OCI-LY7 (cell line): ENCODE data around the gene TMPRSS2. TPM values are rescaled to one million over a fixed set of nuclear protein-coding genes. Genes with fewer than 3 reads are reported as not detected.
"Not testable (repeated sequence)": the region's sequence is repeated elsewhere in the genome, so short reads cannot be mapped to it uniquely, and the experiment has no call there.

Experiments used
- BruUV-seq: library from RNA; stranded (reverse); fragments of 400-500 nt; replicated peaks from 2 replicates; lab custom pipeline; 2021; lab: Mats Ljungman, UMichigan
- CTCF ChIA-PET: fragments of 300-600 bp; sonication (Branson Sonifier 250); formaldehyde crosslinking; loops from one replicate; lab custom pipeline; 2022; ENCODE audit warnings: antibody characterized with exemption; ENCODE audit not compliant: unreplicated experiment; lab: Charles Lee
- POLR2A ChIA-PET: fragments of 300-600 bp; sonication (Branson Sonifier 250); formaldehyde crosslinking; loops from one replicate; lab custom pipeline; 2022; ENCODE audit warnings: antibody characterized with exemption; lab: Charles Lee
- DNase-seq: peaks from one replicate; pipeline ENCODE4 v3.0.0-alpha.2; 2015; ENCODE audit warnings: low spot score
- H2AFZ ChIP-seq: fragments of 200-600 bp; sonication (generic), shearing (Covaris generic); 2 replicates; pipeline ENCODE4 v1.6.1; 2014; ENCODE audit warnings: mild to moderate bottlenecking, antibody characterized with exemption, low read length, moderate library complexity
- H3K27ac ChIP-seq: fragments of 200-600 bp; sonication (generic); 2 replicates; pipeline ENCODE4 v1.5.1; 2014; ENCODE audit warnings: mixed run types, low read depth, mild to moderate bottlenecking, moderate library complexity, low read length, inconsistent platforms; ENCODE audit not compliant: poor library complexity, severe bottlenecking
- H3K36me3 ChIP-seq: fragments of 200-600 bp; sonication (generic); 2 replicates; pipeline ENCODE4 v1.6.1; 2014; ENCODE audit warnings: mild to moderate bottlenecking, antibody characterized with exemption, low read length, moderate library complexity, mixed read lengths; ENCODE audit not compliant: insufficient read depth
- H3K4me1 ChIP-seq: fragments of 200-600 bp; sonication (generic); 2 replicates; pipeline ENCODE4 v1.5.1; 2014; ENCODE audit warnings: mild to moderate bottlenecking, low read length; ENCODE audit not compliant: insufficient read depth, poor library complexity, severe bottlenecking
- H3K4me2 ChIP-seq: fragments of 200-600 bp; sonication (generic); 2 replicates; pipeline ENCODE4 v1.6.1; 2014; ENCODE audit warnings: mild to moderate bottlenecking, low read length
- H3K4me3 ChIP-seq: fragments of 200-600 bp; sonication (generic); 2 replicates; pipeline ENCODE4 v1.5.1; 2014; ENCODE audit warnings: mild to moderate bottlenecking, low read depth, low read length; ENCODE audit not compliant: poor library complexity, severe bottlenecking
- H3K79me2 ChIP-seq: fragments of 200-600 bp; sonication (generic); 2 replicates; pipeline ENCODE4 v1.6.1; 2016; ENCODE audit warnings: low read depth, mild to moderate bottlenecking, low read length, moderate library complexity, mixed read lengths; ENCODE audit not compliant: insufficient read depth
- H3K9me2 ChIP-seq: fragments of 200-600 bp; sonication (generic); 2 replicates; pipeline ENCODE4 v1.6.1; 2016; ENCODE audit warnings: mild to moderate bottlenecking, low read length, mixed read lengths; ENCODE audit not compliant: insufficient read depth
- H3K9me3 ChIP-seq: fragments of 200-600 bp; sonication (generic); 2 replicates; pipeline ENCODE4 v1.6.1; 2014; ENCODE audit warnings: mild to moderate bottlenecking, mixed run types, low read length, mixed read lengths
- H4K20me1 ChIP-seq: fragments of 200-600 bp; sonication (generic); 2 replicates; pipeline ENCODE4 v1.6.1; 2014; ENCODE audit warnings: mild to moderate bottlenecking, antibody characterized with exemption, low read length, moderate library complexity, mixed read lengths; ENCODE audit not compliant: insufficient read depth
- CTCF ChIP-seq: fragments of 200-600 bp; sonication (generic); conservative IDR thresholded peaks from 2 replicates; pipeline ENCODE4 v1.5.1; 2014; ENCODE audit warnings: mild to moderate bottlenecking, antibody characterized with exemption, low read length, moderate library complexity, mixed read lengths
- EZH2phosphoT487 ChIP-seq: fragments of 200-600 bp; sonication (generic); IDR thresholded peaks from 2 replicates; pipeline ENCODE4 v1.6.1; 2018; ENCODE audit warnings: low read depth, borderline replicate concordance, mild to moderate bottlenecking, mixed run types, antibody characterized with exemption, low read length, moderate library complexity, mixed read lengths
- intact Hi-C: fragments of 100-400 bp; cut with micrococcal nuclease; formaldehyde crosslinking; loops from one replicate; pipeline ENCODE4 v1.10.0; 2022; ENCODE audit not compliant: unreplicated experiment
- total RNA-seq, 2 experiments: library from RNA; depleted of rRNA in 1 of 2; stranded (reverse); fragments of >200 nt in 1 of 2; shearing (Covaris generic) in 1 of 2; gene quantifications; 2 replicates each; pipeline ENCODE4 v1.2.3, GENCODE V29; 2014 to 2022

The TMPRSS2 gene
- total RNA-seq, 2 experiments from 2014 or later, result 0.09 TPM; not detected in 1

GRCh38 chr21:41425588-41425953 is 82.4 kb downstream of the TMPRSS2 start:
- H3K9me3 ChIP-seq, result no peaks in the 10 kb centered on the region
- CTCF ChIA-PET, result no interaction called here
- intact Hi-C loops, result loop anchor here (5.0 to 10.0 kb wide), 2 partner anchors 103 to 639 kb away; no protein-coding TSS in a partner anchor
- peaks cover 63% of the 10 kb centered on the region for H3K4me1 ChIP-seq
- peak overlapping the region; percentile 81 for H3K4me2 ChIP-seq
- peak overlapping the region; percentile 13; the same call in 1 of the 2 replicates for H2AFZ ChIP-seq
- DNase-seq, result no peak
- H3K27ac ChIP-seq, result no peak overlapping the region
- peak overlapping the region; percentile 67 for H3K4me3 ChIP-seq
- no peaks in the 10 kb centered on the region for H3K36me3 ChIP-seq
- no peaks in the 10 kb centered on the region for H3K79me2 ChIP-seq
- POLR2A ChIA-PET, result no interaction called here
- no peaks in the 10 kb centered on the region for H4K20me1 ChIP-seq
- no TSS peak for BruUV-seq
- H3K9me2 ChIP-seq, result no peaks in the 10 kb centered on the region
- TF ChIP-seq EZH2phosphoT487 (no peak), CTCF (no peak)

- peaks cover 61% of the 10 kb centered on the region for H3K4me1 ChIP-seq
- not testable (repeated sequence) for H3K27ac ChIP-seq, DNase-seq, H3K9me3 ChIP-seq, BruUV-seq, H3K36me3 ChIP-seq, H3K9me2 ChIP-seq, H3K4me3 ChIP-seq, H4K20me1 ChIP-seq, H3K79me2 ChIP-seq, H3K4me2 ChIP-seq, H2AFZ ChIP-seq
- POLR2A ChIA-PET, result interaction anchor here (0.5 to 1.3 kb wide), 6 partner anchors 9 to 815 kb away, joined by 3 to 4 read pairs (median 3); no protein-coding TSS in a partner anchor
- intact Hi-C loops, result loop anchor here (10.0 kb wide), 1 partner anchor 642 kb away; no protein-coding TSS in a partner anchor
- CTCF ChIA-PET, result interaction anchor here (1.1 to 1.9 kb wide), 3 partner anchors 8 to 112 kb away, joined by 3 to 4 read pairs (median 3); no protein-coding TSS in a partner anchor
Observed at GRCh38 chr21:41423305-41423636, 84.7 kb downstream of the TMPRSS2 start.

GRCh38 chr21:41422546-41423304 is 85.2 kb downstream of the TMPRSS2 start:
- DNase-seq, result no peak
- Histone ChIP-seq H3K4me2 (no peak overlapping the region), H3K9me3 (no peaks in the 10 kb centered on the region), H3K4me3 (no peak overlapping the region), H3K27ac (no peak overlapping the region), H4K20me1 (no peaks in the 10 kb centered on the region), H3K9me2 (no peaks in the 10 kb centered on the region), H3K79me2 (no peaks in the 10 kb centered on the region), H3K36me3 (no peaks in the 10 kb centered on the region; the same call in 1 of the 2 replicates), H2AFZ (no peak overlapping the region), H3K4me1 (peaks cover 56% of the 10 kb centered on the region)
- ChIA-PET CTCF (interaction anchor here (1.1 to 1.9 kb wide), 3 partner anchors 9 to 112 kb away, joined by 3 to 4 read pairs (median 3); no protein-coding TSS in a partner anchor), POLR2A (interaction anchor here (0.5 to 1.3 kb wide), 4 partner anchors 55 to 309 kb away, joined by 3 to 4 read pairs (median 3); no protein-coding TSS in a partner anchor)
- no TSS peak for BruUV-seq
- intact Hi-C loops, result loop anchor here (10.0 kb wide), 1 partner anchor 642 kb away; no protein-coding TSS in a partner anchor
- no peak for TF ChIP-seq EZH2phosphoT487
- TF ChIP-seq CTCF, result no peak

GRCh38 chr21:41420998-41421397 is 87.0 kb downstream of the TMPRSS2 start:
- peak overlapping the region; percentile 70 for H3K4me3 ChIP-seq
- POLR2A ChIA-PET, H3K27ac ChIP-seq: not testable (repeated sequence)

More at GRCh38 chr21:41420998-41421397, 87.0 kb downstream of the TMPRSS2 start:
- peak overlapping the region; percentile 98 for H3K4me2 ChIP-seq
- peaks cover 39% of the 10 kb centered on the region for H3K4me1 ChIP-seq
- H3K79me2 ChIP-seq, H3K9me3 ChIP-seq, H2AFZ ChIP-seq, H4K20me1 ChIP-seq, CTCF ChIA-PET, H3K9me2 ChIP-seq, BruUV-seq, H3K36me3 ChIP-seq, DNase-seq: not testable (repeated sequence)
- intact Hi-C loops, result loop anchor here (10.0 kb wide), 1 partner anchor 644 kb away; no protein-coding TSS in a partner anchor
